Amniotic epithelial cell (primary cell): ENCODE data around the gene CAMKMT.

Source experiments
- DNase-seq: peaks from one replicate; pipeline ENCODE4 v3.0.0-alpha.2; 2010; ENCODE audit warnings: low read depth

Gene CAMKMT

DNA sequence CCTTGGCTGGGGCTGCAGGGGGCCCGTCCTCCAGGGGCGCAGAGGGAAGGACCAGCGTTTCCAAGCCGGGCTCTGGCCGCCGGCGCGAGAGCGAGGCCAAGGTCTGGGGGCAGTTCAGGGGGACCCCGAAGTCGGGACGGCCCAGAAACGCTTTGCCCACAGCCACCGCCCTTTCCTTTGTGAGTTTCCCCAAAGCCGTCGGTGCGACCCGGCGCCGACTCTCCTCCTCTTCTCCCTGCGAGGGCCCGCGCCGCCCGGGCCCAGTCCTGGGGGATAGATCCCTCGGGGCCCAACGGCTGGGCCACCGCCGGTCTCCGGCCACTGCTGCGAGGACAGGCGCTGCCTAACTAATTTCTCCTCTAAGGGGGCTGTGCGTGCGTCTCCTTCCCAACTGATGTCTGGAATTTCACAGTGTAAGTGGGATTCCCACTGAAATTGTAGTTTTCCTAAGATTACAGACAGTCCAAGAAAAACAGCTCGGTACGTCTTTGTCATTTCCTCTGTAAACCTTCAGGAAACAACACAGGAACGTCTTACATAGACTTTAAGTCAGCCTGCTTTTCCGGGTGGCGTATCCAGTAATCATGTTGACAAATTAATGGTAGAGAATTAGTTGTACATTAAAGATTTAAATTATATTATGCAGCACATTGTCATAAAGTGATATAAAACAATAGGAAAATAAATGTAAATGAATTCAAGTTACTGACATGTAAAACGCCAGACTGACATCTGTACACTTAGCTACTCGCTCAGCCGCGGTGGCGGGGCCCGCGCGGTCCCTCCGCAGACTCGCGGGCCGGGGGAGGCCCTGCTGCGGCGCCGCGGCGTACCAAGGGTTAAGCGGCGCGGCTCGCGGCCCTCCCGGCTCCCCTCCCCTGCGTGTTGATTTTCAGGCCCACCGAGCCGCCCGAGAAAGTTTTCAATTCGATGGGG is 440.4 kb downstream of the CAMKMT start:
- DNase-seq = no peak

DNA sequence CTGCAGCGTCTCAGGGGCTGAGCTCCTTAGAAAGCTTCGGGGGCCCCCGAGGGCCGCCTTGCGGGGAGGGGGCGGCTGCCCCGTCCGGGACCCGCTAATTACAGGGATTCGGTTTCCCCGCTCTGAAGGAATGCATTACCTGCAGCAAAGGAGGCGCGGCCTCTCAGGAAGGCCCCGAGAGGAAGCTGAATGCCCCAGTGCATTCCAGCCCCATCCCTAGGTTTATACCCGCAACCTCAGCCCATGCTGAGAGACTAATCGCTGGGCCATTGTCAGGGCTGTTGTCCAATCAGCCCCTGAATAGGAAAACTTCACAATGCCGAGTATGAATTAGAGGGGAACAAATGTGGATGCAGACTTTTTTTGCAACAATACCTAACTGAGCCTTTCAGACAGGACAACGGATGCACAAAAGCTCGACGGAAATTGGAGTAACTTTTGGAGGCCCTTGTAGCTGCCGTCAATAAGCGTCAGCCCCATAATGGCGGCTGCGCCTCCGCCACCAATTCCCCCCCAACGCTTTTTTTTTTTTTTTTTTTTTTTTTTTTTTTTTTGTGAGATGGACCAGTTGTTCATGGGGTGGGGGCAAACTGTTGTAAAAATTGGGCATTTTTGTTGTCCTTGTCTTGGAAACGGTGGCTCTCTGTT is 441.2 kb downstream of the CAMKMT start:
- no peak for DNase-seq

DNA sequence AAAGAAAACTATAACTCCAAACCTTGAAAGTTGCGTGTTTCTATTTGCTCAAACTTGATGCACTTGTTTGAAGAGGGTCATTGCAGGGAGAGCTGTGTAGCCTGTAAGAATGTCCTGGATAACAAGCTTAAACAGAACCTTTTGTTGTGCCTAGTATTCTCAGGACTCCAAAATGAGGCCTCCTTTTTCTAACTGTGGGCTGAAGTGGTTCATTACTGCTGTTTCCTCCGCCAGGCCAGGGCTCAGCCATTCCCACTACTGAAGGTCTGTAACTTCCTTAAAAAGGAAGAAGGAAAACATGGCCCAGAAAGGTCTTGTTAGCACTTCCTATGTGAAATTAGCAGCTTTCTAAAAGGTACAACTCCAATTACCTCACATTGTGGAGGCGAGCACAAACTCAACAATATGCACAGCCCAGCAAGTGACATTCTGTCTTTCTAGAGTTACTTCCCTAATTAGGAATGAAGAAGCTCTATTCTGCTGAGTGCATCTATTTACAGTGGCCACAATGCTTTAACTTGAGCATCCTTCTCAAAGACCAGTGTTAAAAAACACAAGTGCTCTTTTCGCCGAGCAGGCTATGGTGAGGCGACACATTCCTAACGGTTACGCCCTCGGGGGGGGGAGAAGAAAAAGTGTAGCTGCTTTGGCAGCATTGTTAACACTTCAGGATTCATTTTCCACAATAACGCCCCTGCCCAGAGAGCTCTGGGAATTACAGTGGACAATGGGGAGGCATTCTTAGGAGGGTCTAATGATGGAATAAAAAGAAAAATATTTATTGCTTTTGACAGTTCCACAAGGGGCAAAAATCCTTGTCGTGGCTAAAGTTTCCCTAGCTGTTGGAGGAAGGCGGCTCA is 442.9 kb downstream of the CAMKMT start:
- DNase-seq = no peak

DNA sequence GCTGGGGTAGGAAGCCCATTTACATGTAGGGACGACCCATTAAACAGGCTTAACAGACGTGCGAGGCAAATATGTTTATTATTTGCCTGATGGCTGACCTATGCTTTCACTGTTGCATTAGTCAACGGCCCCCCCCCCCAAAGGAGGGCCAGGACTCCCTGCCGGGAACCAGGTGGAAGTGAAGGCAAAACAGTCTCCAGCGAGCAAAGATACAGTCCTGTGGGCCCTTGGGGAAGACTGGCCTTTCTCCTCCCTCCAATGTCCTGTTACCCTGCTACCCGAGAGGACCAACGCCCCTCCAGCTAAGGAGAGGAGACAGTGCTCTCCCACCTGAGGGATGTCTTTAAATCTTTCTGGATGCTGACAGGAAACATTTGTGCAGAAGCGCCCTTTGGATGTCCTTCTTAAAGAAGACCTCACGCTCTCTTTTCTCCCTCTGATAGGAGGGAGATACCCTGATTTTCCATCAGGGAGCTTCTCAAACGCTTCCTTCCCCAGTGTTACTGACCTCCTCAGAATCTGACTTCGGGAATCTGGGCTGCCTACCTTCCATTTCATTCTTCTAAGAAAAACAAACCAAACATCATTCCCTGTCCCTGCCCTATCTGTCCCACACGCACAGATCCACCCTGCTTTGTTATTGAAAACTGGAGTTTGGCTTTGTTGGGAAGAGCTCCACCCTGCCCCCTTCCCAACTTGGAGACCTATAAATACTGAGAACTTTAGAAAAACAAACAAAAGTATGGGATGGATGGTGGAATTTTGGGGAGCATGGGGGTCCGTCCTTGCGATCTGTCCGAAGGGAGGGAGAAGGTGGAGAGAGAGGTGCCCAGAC is 443.9 kb downstream of the CAMKMT start:
- no peak for DNase-seq

DNA sequence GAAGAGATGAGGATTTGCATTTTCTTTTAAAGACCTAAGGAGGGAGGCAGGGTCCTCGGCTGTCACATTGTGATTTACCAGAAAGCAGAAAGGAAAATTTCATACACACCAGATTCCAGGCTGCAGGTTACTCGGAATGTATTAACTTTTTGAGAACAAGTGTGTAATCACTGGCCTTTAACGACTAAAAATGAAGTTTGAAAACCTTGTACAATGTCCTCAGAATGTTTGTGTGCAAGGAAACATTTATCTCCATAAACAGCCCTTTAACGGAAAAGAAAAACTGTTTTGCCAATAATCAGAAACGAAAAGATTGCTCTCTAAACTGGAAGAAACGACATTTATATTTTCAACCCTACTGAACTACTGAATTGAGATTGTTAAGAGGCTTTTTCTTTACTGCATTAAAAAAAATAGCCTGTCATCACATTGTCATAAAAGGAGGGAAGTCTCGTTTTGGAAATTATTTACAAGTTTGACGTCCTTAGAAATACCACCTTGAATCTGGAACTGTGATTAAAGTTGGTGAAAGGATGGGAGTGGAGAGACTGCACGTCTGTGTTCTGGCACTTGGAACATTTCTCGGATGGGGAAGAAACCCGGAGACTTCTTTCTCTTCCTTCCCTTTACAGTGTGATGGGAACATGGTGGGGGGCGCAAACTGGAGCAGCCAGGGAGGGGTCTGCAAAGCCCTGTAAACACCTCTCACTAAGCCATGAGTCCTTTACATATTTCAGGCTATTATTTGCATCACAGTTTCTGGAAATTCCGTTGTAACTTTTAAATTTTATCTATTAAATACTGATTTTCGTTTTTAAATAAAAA is 445.7 kb downstream of the CAMKMT start:
- no peak for DNase-seq

DNA sequence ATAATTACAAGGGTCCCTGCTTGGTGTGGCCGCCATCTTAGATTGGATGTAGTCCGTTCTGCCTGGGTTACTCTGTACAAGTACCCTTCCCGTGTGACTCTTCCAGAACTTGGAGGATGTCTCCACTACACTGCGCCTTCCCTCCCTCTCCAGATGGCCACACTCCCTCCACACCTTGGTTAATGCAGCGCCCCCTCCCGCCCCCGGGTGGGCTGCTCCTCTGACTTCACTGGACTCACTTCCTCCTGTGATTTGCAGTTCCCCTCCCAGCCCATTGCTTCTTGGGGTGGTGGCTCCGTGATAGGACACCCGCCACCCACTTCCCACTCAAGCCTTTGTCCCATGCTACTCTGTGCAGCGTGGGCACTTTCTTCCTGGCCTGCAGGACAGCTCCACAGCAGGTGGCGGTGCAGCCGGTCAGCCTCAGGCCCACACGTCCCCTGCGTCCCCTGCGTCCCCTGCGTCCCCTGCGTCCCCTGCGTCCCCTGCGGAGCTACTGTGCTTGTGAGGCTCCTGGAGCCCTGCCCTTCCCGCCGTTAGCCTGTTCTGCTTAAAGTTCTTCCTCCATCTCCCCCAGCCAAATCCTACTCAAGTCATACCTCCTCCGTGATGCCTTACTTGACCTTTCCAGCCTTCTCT is 449.3 kb downstream of the CAMKMT start:
- DNase-seq = no peak

DNA sequence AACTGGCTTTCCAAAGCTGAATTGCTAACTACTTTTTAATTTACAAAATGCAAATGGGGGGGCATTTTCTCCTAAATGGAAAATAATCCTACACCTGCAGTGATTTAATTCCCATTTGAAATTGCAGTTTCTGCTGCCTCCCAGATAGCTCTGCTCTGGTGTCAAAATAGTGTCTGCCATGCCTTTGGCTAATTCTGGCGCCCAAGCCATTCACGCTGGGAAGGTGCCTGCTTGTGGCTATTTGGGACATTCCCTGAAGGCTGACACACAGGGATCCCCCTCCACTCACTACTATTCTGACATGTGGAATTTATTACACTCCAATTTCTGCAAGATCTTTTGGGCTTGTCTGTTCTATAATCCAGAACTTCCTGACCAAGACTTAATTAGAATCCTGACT is 451.4 kb downstream of the CAMKMT start:
- DNase-seq = no peak

DNA sequence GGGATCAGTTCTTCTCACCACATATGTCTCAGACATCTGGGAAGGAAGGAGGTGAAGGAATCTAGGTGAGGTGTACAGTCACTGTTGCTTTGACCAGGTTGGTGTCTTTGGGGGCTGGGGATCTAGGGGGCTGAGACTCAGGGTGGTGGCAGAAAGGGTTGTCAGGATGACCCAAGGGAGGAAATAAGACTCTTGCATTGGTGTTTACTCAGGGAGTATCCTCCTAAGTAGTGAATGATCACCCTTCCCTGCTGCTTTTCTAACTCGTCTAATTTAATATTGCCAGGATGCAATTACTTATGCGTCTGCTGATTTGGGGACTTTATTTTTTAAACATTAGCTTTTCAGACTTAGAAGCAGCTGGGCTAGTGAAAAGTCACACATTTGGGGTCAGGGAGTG is 451.9 kb downstream of the CAMKMT start:
- no peak for DNase-seq

DNA sequence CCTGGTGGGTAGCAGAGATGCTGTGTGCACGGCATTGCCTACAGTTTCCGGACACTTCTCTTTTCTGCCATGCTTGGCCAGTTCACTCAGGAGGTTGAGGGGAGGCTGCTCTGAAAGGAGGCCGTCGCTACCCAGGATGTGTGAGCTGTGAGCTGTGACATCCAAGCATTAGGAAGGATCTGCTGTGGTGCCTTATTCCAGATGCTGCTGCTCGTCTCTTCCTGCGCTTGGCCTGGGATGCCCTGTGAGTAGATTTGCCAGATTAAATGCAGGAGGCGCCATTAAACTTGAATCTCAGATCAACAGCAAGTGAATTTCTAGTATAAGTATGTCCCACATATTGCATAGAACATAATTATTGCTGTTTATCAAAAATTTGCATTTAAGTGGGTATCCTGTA is 455.5 kb downstream of the CAMKMT start:
- no peak for DNase-seq

DNA sequence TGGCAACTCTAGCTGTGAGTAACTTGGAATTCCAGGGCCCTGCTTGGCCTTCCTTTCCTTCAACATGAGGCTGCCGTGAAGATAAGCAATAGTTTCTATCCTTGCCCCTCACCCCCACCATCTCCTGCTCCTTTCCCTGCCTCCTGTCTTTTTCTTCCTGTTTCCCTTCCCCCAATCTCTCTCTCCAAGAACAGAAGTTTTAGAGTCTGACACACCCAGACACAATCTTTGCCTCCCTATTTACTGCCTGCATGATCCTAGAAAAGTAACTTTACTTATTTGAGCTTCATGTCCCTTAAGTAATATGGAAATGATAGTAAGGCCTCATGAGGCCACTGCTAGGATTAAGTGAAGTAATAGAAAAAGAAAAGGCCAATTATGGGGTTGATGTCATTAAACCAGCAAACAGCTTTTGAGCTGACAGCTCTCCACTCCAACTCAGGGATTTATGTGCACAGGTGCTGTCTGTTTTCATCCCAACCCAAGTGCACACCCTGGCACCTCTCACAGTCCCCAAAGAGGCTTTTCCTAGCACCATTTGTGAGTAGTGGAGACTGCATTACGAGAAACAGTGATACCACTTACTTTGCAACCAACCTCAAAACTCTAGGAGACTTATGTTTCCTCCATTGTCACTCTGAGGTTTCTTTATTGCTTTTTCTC is 456.1 kb downstream of the CAMKMT start:
- no peak for DNase-seq

DNA sequence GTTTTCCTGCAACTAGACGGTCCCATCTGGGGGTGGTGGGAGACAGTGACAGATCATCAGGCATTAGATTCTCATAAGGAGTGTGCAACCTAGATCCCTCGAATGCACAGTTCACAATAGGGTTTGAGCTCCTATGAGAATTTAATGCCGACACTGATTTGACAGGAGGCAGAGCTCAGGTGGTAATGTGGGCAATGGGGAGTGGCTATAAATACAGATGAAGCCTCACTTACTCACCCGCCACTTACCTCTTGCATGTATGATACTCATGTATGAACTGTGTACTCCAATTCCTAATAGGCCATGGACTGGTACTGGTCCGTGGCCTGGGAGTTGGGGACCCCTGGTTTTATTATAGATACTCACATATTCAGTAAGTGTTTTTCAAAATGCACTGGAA is 457.3 kb downstream of the CAMKMT start:
- no peak for DNase-seq

DNA sequence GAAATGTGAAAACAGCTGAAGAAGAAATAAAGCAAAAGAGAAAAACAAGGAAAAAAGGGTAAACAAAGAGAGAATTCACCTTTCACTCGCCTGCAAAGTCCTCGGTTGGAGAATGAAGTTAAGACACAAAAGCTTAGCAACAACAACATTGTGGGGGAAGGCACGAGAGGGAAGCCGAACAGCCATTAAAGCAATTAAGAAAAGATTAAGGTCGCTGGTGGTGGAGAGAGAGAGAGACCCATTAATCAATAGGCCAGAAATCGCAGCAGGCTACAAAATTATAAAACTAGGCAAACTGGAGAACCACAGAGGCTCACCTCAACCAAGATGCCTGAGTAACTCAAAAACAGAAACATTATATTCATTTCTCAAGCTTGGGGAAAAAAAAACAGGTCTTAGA is 459.8 kb downstream of the CAMKMT start:
- no peak for DNase-seq

DNA sequence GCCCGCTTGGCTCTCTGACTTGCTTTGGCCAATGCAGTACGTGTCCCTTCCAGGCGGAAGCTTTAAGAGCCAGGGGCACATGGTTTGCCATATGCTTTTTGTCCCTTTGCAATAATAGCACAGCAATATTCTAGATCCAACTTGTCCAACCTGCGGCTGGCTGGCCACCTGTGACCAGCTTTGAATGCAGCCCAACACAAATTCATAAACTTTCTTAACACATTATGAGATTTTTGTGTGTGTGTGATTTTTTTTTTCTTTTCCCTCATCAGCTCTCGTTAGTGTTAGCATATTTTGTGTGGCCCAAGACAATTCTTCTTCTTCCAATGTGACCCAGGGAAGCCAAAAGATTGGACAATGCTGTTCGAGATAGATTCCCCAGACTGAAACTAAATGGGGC is 460.4 kb downstream of the CAMKMT start:
- DNase-seq = no peak
